TTC549 (cell line): ENCODE measurements around the gene VCAM1.
"Not testable (repeated sequence)": the region's sequence is repeated elsewhere in the genome, so short reads cannot be mapped to it uniquely, and the experiment has no call there.

ENCODE experiments used
- FAIRE-seq: peaks from 2 replicates; lab custom pipeline; 2012; peaks lifted over from hg19 to GRCh38; lab: Jason Lieb, UNC

VCAM1 gene

GRCh38 chr1:100781728-100782127, 62.2 kb downstream of the VCAM1 start:
- not testable (repeated sequence) for FAIRE-seq

- no peak for FAIRE-seq
These were observed 63.0 kb downstream of the VCAM1 start for GRCh38 chr1:100782473-100783039.

- FAIRE-seq: no peak
These were observed 66.0 kb downstream of the VCAM1 start for GRCh38 chr1:100785470-100786052.

GRCh38 chr1:100786870-100787269, 67.3 kb downstream of the VCAM1 start:
- FAIRE-seq: no peak
